Myocyte (in vitro differentiated cells): Measurements from ENCODE around the gene MT1E. TPM values are rescaled to one million over a fixed set of nuclear protein-coding genes. Genes with fewer than 3 reads are reported as not detected.

Experiments
- DNase-seq: peaks from one replicate; pipeline ENCODE4 v3.0.0-alpha.2; 2012; ENCODE audit warnings: low read depth
- total RNA-seq: library from RNA; depleted of rRNA; stranded (reverse); fragments of >200 nt; gene quantifications from 2 replicates; pipeline ENCODE4 v1.2.3, GENCODE V29; 2014

The MT1E gene
- total RNA-seq, 1 donor from 2014 or later, result 26.6 TPM

- DNase-seq, result no peak
These were observed 1.9 kb upstream of the MT1E start for GRCh38 chr16:56623637-56624036.

- peak; percentile 85 for DNase-seq
These were observed 518 bp downstream of the MT1E start for GRCh38 chr16:56625943-56626654.

GRCh38 chr16:56626685-56627084, 1.1 kb downstream of the MT1E start:
- DNase-seq, result no peak

- DNase-seq, result no peak
These were observed 3.1 kb downstream of the MT1E start for GRCh38 chr16:56628486-56629350.

GRCh38 chr16:56629531-56629930, 4.0 kb downstream of the MT1E start:
- no peak for DNase-seq

GRCh38 chr16:56630134-56630533, 4.6 kb downstream of the MT1E start:
- no peak for DNase-seq

GRCh38 chr16:56631197-56631596, 5.6 kb downstream of the MT1E start:
- DNase-seq, result no peak

- DNase-seq, result no peak
These were observed 6.2 kb downstream of the MT1E start for GRCh38 chr16:56631832-56632155.

- DNase-seq, result no peak
These were observed 6.7 kb downstream of the MT1E start, which contains the start of gene MT1M for GRCh38 chr16:56632156-56632847. TSS of gene MT1M (plus strand) at chr16:56632659. CDS start at chr16:56632732, 73 bp downstream.

- no peak for DNase-seq
These were observed 7.3 kb downstream of the MT1E start for GRCh38 chr16:56632848-56633365.

GRCh38 chr16:56633535-56633934, 8.0 kb downstream of the MT1E start:
- no peak for DNase-seq

- DNase-seq, result no peak
These were observed 9.3 kb downstream of the MT1E start for GRCh38 chr16:56634715-56635440.

- DNase-seq, result no peak
These were observed 9.9 kb downstream of the MT1E start for GRCh38 chr16:56635441-56635967.

GRCh38 chr16:56636616-56637413, 11.2 kb downstream of the MT1E start:
- DNase-seq, result no peak

GRCh38 chr16:56637814-56638750, 12.5 kb downstream of the MT1E start, which contains the start of gene MT1A:
TSS of gene MT1A (plus strand) at chr16:56638666. CDS start at chr16:56638739, 73 bp downstream.
- no peak for DNase-seq

- no peak for DNase-seq
These were observed 13.5 kb downstream of the MT1E start for GRCh38 chr16:56639045-56639444.

GRCh38 chr16:56640076-56640475, 14.5 kb downstream of the MT1E start:
- DNase-seq, result no peak

GRCh38 chr16:56641166-56641565, 15.6 kb downstream of the MT1E start:
- DNase-seq, result peak; percentile 77
